H1 (cell line): ENCODE measurements around the gene TCF7L2. TPM values are rescaled to one million over a fixed set of nuclear protein-coding genes. Genes with fewer than 3 reads are reported as not detected.

Source experiments
- CBX5 ChIP-seq: fragments of 300-800, 300-1000 bp; sonication (generic); IDR thresholded peaks from 2 replicates; pipeline ENCODE4 v1.7.1; 2016; ENCODE audit warnings: antibody characterized with exemption, low read length, low read depth
- CTCF ChIP-seq, 3 experiments: IDR thresholded peaks; 1 replicate in 2 of 3; 2 replicates in 1 of 3; pipeline versions ENCODE4 v1.5.1 to v1.6.1; 2011; ENCODE audit warnings: low read length in 3 of 3, mild to moderate bottlenecking in 3 of 3, inconsistent platforms in 2 of 3, low read depth in 1 of 3, moderate library complexity in 1 of 3; ENCODE audit not compliant: insufficient read depth in 1 of 3; ENCODE audit errors: control extremely low read depth in 1 of 3
- KDM1A ChIP-seq: fragments of 200-600, 300-600 bp; sonication (generic); IDR thresholded peaks from 2 replicates; pipeline ENCODE4 v1.7.1; 2016; ENCODE audit warnings: mild to moderate bottlenecking, low read length, borderline replicate concordance
- SP2 ChIP-seq: IDR thresholded peaks from 2 replicates; pipeline ENCODE4 v1.6.1; 2012; ENCODE audit warnings: mild to moderate bottlenecking, low read length, inconsistent platforms
- SUZ12 ChIP-seq: fragments of 200-600 bp; sonication (generic); IDR thresholded peaks from 2 replicates; pipeline ENCODE4 v1.6.1; 2012; ENCODE audit warnings: mild to moderate bottlenecking, inconsistent platforms, low read length, moderate library complexity, mixed read lengths
- polyA plus RNA-seq, 7 experiments: library from polyadenylated mRNA; depleted of rRNA in 3 of 7; stranded (reverse) in 5 of 7; unstranded in 2 of 7; fragments of >200 nt in 5 of 7; fragments of 200-250 nt in 2 of 7; gene quantifications; 1 replicate in 5 of 7; 2 replicates in 1 of 7; 4 replicates in 1 of 7; pipeline versions ENCODE4 v1.2.1 to v1.2.3, GENCODE V29; 2011 to 2013; ENCODE audit warnings: missing spikeins in 2 of 7, mixed read lengths in 2 of 7
- total RNA-seq: library from RNA; stranded (reverse); fragmentation: NEBNext Ultra II Directional; extraction: Animal tissue kit (Norgen Biotek cat#: 25700); gene quantifications from 2 replicates; pipeline ENCODE4 v1.2.1, GENCODE V29; 2021

Gene TCF7L2
- total and polyA plus RNA-seq, 2 of the 8 experiments (the other 6 are each of a cell fraction or from before 2014, with no cell fraction given) = 33.9 to 67.3 TPM

GRCh38 chr10:113076949-113077348 is 126.9 kb downstream of the TCF7L2 start (continued):
- TF ChIP-seq CTCF (IDR thresholded peaks at IDR 0.05; ENCODE audit: control extremely low read depth in 1 of 3, insufficient read depth in 1 of 3, low read depth in 1 of 3, low read length in 3 of 3) (no peak), CBX5 (no peak), SP2 (no peak), SUZ12 (no peak), KDM1A (no peak)
